OCI-LY7 (cell line): ENCODE results near the gene CRYBB3.

Experiments
- CTCF ChIP-seq: fragments of 200-600 bp; sonication (generic); conservative IDR thresholded peaks from 2 replicates; pipeline ENCODE4 v1.5.1; 2014; ENCODE audit warnings: mild to moderate bottlenecking, antibody characterized with exemption, low read length, moderate library complexity, mixed read lengths
- EZH2phosphoT487 ChIP-seq: fragments of 200-600 bp; sonication (generic); IDR thresholded peaks from 2 replicates; pipeline ENCODE4 v1.6.1; 2018; ENCODE audit warnings: low read depth, borderline replicate concordance, mild to moderate bottlenecking, mixed run types, antibody characterized with exemption, low read length, moderate library complexity, mixed read lengths

- TF ChIP-seq CTCF (no peak), EZH2phosphoT487 (no peak)
Measured at GRCh38 chr22:25201557-25202273, 2.1 kb downstream of the CRYBB3 start.
